GM12878 (cell line): ENCODE measurements around the gene C1orf35. TPM values are rescaled to one million over a fixed set of nuclear protein-coding genes. Genes with fewer than 3 reads are reported as not detected.

ENCODE experiments used
- ASH2L ChIP-seq: fragments of 300-600, 200-600 bp; sonication (generic); IDR thresholded peaks from 2 replicates; pipeline ENCODE4 v1.6.1; 2017; ENCODE audit warnings: low read depth, mild to moderate bottlenecking, borderline replicate concordance
- EP300 ChIP-seq, 2 experiments: fragments of 150-350 bp in 1 of 2; IDR thresholded peaks; 2 replicates each; pipeline ENCODE4 v1.6.1; 2011 to 2012; ENCODE audit warnings: low read depth in 2 of 2, low read length in 2 of 2, borderline replicate concordance in 1 of 2, improper control_type of control experiment in 1 of 2, inconsistent platforms in 1 of 2; ENCODE audit not compliant: control insufficient read depth in 1 of 2
- FOXM1 ChIP-seq: IDR thresholded peaks from 2 replicates; pipeline ENCODE4 v1.6.1; 2012; ENCODE audit warnings: low read depth, mild to moderate bottlenecking, inconsistent platforms, low read length, moderate library complexity
- IKZF1 ChIP-seq: fragments of 450-650 bp; conservative IDR thresholded peaks from 2 replicates; pipeline ENCODE4 v1.6.1; 2017; ENCODE audit warnings: antibody characterized with exemption, mild to moderate bottlenecking
- JUND ChIP-seq: IDR thresholded peaks from 2 replicates; pipeline ENCODE4 v1.6.1; 2012; ENCODE audit warnings: low read depth, mild to moderate bottlenecking, low read length, improper control_type of control experiment, moderate library complexity
- KAT2A ChIP-seq: conservative IDR thresholded peaks from 2 replicates; pipeline ENCODE4 v1.6.1; 2011; ENCODE audit warnings: low read depth, low read length; ENCODE audit not compliant: control insufficient read depth
- MEF2A ChIP-seq: IDR thresholded peaks from 2 replicates; pipeline ENCODE4 v1.6.1; 2011; ENCODE audit warnings: low read depth, mild to moderate bottlenecking, low read length, moderate library complexity; ENCODE audit not compliant: insufficient read depth
- MXI1 ChIP-seq: fragments of 150-350 bp; IDR thresholded peaks from 2 replicates; pipeline ENCODE4 v1.6.1; 2011; ENCODE audit warnings: low read depth, mild to moderate bottlenecking, inconsistent platforms, low read length, improper control_type of control experiment
- RB1 ChIP-seq: fragments of 450-650 bp; formaldehyde crosslinking; IDR thresholded peaks from 2 replicates; pipeline ENCODE4 v1.6.1; 2017; ENCODE audit warnings: mild to moderate bottlenecking, borderline replicate concordance
- SMARCA5 ChIP-seq: fragments of 450-650 bp; IDR thresholded peaks from 2 replicates; pipeline ENCODE4 v1.6.1; 2017; ENCODE audit warnings: mild to moderate bottlenecking
- YBX1 ChIP-seq: fragments of 450-650 bp; IDR thresholded peaks from 2 replicates; pipeline ENCODE4 v1.6.1; 2016; ENCODE audit warnings: antibody characterized with exemption
- ZBTB33 ChIP-seq: fragments of 450-650 bp; IDR thresholded peaks from 2 replicates; pipeline ENCODE4 v1.6.1; 2017; ENCODE audit warnings: mild to moderate bottlenecking
- ZNF217 ChIP-seq: fragments of 450-650 bp; IDR thresholded peaks from 2 replicates; pipeline ENCODE4 v1.6.1; 2017; ENCODE audit warnings: antibody characterized with exemption, mild to moderate bottlenecking
- ZNF687 ChIP-seq: fragments of 450-650 bp; IDR thresholded peaks from 2 replicates; pipeline ENCODE4 v1.6.1; 2017; ENCODE audit warnings: mild to moderate bottlenecking, moderate library complexity
- polyA plus RNA-seq, 11 experiments: library from polyadenylated mRNA; depleted of rRNA in 4 of 11; unstranded in 6 of 11; stranded (reverse) in 5 of 11; fragments of >200 nt; fragmentation: Nextera tagmentation in 4 of 11; fragmentation: Illumina TruSeq in 1 of 11; extraction: Ambion mirVana in 4 of 11; extraction: Trizol in 1 of 11; gene quantifications; 1 replicate in 1 of 11; 2 replicates in 10 of 11; pipeline versions ENCODE4 v1.2.1 to v1.2.3, GENCODE V29; 2011 to 2016; ENCODE audit warnings: inconsistent platforms in 2 of 11, missing spikeins in 2 of 11, low read depth in 1 of 11
- total RNA-seq, 4 experiments: library from RNA; depleted of rRNA in 3 of 4; stranded (reverse); fragments of >200 nt in 3 of 4; fragmentation: Illumina TruSeq in 1 of 4; extraction: Trizol in 1 of 4; gene quantifications; 2 replicates each; pipeline versions ENCODE4 v1.2.1 to v1.2.3, GENCODE V29; 2013 to 2021

Gene C1orf35
- total and polyA plus RNA-seq, 10 of the 15 experiments (the other 5 are each of a cell fraction or from before 2014, with no cell fraction given): 2.5 to 27.0 (median 10.6) TPM

GRCh38 chr1:228139931-228140723 is 37.0 kb upstream of the C1orf35 start, which contains the start of gene GUK1 (continued):
- TF ChIP-seq IKZF1 (peak; percentile 55), YBX1 (no peak), KAT2A (no peak), MEF2A (no peak), ASH2L (no peak), ZBTB33 (no peak), RB1 (peak; percentile 55; the same call in 1 of the 2 replicates), FOXM1 (no peak), SMARCA5 (peak; percentile 80), JUND (0 out of 2 replicates have a peak, but pooled peaks have one; percentile 14), ZNF687 (no peak; the same call in 1 of the 2 replicates), MXI1 (peak; percentile 47; the same call in 1 of the 2 replicates), EP300 (IDR thresholded peaks at IDR 0.05; ENCODE audit: borderline replicate concordance in 1 of 2, control insufficient read depth in 1 of 2, low read depth in 2 of 2, low read length in 2 of 2) (0 out of 4 replicates have a peak, but pooled peaks of 1 of the 2 experiments have one; percentile 10), ZNF217 (no peak)
